HG03378 (cell line): ENCODE measurements around the gene BORCS8.
"Not testable (repeated sequence)": the region's sequence is repeated elsewhere in the genome, so short reads cannot be mapped to it uniquely, and the experiment has no call there.

ENCODE experiments used
- ATAC-seq: cut with Tn5 transposase; IDR thresholded peaks from one replicate; pipeline ENCODE4 v1.9.1; 2021; ENCODE audit warnings: mild to moderate bottlenecking, moderate library complexity; ENCODE audit not compliant: unreplicated experiment

The BORCS8 gene

DNA sequence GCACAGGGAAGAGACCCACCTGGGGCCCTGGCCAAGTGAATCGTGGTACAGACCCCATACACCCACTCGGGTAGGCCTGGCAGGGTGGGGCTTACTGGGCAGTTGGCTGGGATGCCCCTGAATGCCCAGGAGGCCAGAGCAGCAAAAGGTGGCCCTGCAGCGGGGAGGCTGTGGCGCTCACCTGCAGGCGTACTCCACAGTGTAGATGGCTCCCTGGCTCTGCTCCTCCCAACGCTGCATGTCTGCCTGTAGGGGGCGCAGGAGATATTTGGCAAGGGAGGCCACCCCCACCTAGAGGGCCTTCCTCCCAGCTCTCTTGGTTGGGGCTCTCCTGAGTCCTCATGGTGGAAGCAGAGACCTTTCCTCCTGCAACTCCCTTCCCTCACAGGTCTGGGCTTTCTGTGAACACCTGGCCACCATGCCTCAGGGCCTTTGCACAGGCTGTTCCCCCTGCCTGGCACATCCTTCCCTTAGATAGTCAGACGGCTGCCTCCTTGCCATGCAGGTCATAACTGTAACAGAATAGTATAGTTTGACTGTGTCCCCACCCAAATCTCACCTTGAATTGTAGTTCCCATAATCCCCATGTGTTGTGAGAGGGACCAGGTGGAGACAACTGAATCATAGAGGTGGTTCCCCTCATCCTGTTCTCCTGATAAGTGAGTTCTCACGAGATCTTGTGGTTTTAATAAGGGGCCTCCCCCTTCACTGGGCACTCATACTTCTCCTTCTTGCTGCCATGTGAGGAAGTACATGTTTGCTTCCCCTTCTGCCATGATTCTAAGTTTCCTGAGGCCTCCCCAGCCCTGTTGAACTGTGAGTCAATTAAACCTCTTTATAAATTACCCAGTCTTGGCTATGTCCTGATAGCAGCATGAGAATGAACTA, 5.9 kb downstream of the BORCS8 start:
- ATAC-seq: no peak

DNA sequence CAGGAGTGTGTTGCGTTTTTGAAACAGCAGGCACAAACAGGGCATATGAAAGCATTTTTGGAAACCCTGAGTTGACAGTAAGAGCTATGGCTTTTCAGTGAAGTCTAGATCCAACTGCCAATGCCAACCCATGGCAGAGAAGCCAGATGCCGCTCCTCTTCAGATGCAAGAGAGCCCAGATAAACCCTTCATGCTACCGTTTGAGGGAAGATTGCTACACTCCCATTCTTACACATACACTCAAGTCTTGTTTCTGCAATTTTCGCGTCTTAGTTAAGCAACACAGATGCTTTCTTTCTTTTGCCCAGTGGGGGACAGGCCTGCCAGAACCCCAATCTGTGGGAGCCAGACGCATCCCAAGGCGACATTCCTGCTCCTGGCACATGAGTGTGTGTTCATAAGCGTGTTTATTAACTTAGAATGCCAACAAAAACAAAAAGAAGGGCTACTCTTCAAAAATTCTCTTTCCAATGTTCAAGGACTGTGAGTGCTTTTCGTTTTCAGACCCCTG, 10.4 kb downstream of the BORCS8 start:
- ATAC-seq: no peak

DNA sequence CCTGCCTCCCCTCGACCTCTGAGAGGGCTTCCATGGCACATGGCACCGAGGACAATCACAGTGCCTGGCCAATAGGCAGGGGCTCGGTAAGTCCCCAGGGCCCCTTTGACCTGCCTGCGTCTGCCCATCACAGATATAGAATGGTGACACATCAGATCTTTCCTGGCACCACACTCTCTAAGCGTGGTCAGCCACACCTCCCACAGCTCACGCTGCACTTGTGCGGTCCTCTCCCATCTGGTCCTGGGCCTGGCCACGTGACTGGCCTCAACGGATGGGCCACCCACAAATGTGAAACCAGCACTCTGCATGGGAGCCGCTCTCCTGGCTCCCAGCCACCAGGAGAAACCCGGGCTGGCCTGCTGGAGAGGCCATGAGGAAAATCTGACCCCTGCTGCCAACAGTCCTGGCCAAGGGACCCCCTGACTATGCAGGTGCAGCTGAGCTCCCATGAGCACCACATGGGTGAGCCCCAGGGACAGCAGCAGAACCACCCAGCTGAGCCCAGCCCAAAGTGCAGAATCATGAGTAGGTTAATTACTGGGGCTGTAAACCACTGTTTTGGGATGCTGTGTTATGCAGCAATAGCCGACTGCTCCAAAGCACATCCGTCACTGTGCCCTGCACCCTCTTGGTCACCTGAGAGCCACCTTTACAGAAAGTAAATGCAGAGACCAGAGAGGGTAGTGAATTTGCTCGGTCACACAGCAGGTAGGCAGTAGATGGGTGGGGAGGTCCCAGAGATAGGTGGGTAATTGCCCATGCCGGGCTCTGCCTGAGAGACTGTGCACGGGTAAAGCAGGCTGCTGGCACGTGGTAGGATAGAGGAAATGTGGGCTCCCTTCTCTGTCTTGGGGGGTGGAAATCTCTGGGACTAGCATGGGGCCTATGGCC, 12.2 kb downstream of the BORCS8 start:
- ATAC-seq: no peak

DNA sequence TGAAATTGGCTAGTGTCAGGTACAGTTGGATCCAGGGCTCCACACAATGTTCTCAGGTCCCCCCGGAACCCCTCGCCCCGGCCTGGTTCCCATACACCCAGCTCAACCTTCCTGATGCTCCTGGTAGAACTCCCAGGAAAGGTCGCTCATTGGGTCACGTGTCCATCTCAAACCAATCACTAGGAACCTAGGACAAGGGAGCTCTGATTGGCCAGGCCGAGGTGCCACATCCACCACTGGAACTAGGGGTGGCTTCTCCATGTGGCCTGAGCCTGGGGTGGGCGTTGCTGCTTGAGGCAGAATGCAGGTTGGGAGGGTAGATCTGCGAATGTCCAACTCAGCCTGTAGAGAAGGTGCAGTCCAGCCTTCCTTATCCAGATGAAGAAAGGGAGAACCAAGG, 15.0 kb downstream of the BORCS8 start:
- no peak for ATAC-seq

DNA sequence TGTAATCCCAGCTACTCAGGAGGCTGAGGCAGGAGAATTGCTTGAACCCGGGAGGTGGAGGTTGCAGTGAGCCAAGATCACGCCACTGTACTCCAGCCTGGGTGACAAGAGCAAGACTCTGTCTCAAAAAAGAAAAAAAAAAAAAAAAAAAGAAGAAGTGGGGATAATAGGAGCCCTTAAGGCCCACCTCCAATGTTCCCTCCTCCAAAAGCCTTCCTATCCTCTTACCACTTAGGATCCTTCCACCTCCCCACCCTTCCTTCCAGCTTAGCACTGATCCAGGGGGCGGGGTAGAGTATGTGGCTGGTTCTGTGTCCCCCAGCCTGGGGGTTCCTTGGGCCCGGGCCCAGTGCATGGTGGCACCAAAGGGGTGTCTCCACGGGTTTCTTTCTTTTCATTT, 18.7 kb downstream of the BORCS8 start:
- not testable (repeated sequence) for ATAC-seq

DNA sequence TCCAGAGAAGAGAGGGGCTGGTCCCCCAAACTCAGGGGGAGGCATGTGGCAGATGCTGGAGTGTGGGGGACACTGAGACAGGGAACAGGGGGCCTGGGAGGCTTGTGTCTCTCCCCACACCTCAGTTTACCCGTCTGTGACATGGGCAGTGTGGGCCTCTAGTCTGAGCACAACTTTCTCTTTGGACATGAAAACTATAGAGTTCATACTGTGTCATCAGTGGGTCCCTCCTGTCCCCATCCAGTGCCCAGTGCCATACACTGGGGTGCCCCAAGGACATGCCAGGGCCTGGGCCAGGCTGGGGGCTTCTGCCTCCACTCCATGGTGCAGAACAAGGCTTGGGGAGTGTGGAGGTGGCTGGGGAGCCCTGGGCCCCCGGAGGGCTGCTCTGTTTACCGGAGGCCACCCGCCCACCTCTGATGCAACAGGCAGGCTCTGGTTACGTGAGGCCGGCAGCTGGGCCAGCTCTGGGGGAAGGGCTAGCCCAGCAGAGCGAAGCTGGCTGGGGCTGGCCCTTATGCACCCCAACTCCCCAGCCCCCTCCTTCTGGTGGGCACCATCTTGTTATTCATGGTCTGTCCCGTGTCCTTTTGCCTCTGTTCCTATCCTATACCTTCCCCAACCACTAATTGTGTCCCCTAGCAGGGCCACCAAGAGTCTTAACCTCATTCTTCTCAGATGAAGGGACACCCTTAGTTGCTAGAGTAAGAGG, 20.0 kb downstream of the BORCS8 start:
- ATAC-seq: no peak

DNA sequence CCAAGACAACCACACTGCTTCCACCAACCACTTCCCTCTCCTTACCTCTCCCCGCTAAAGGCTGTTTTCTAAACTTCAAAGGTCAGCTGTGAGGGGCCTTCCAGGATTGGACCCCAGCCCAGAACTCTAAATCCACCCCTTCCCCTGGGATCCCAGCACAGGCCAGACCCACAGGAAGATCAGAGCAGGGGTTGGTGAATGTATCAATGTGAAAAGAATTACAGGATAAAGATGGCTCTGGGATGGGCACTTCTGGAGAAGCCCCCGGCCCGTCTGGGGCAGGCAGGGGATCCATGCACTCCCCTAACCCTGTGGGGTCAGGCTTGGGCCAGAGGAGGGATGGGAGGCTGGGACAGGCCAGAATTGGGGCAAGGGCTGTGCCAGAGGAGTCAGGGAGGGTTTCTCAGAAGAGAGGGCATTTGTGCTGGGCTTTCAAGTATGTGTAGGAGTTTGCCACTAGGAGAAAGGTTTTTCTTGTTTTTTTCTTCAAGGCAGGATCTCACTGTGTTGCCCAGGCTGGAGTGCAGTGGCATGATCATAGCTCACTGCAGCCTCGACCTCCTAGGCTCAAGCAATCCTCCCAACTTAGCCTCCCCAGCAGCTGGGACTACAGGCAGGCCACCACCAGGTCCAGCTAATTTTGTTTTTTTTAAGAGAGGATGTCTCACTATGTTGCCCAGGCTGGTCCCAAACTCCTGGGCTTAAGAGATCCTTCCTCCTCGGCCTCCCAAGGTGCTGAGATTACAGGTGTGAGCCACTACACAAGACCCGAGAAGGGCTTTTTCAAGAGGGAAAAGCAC, 20.9 kb downstream of the BORCS8 start:
- no peak for ATAC-seq

DNA sequence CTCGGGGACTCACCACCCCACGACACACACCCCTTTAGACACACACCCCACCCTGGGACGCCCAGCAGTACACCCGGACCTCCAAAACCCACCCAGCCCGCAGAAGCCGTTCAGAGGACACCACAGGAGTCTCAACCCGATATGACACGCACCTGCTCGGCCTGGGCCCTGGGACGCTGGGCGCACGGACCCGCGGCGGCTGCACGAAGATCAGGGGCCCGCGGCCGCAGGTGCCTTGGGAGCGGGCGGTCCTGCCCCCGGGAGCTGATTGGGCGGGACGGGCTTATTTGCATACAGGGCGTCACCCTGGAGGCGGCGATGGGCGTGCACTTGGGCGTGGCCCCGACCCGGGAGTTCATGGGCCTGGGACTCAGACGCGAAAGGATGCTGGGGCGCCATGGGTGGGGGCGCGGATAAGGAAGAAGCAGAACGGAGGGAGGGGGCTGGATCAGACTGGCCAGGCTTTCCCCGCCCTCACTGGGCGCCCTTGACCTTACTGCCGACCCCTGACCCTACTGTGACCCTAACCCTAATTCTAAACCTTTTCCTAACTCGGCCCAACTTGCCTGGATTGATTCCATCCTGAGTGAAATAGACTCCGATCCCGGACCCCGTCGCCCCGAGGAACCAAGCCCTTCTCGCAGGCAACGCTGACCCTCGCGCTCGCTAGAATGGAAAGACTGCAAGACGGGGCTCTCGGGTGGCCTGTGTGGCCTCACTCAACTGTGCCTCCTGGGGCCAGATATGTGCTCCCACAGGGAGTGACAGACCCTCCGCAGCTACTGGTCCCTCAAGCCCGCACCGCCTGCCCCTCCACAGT, 21.7 kb downstream of the BORCS8 start, which contains the start of gene MEF2B:
Gene MEF2B, minus strand, starts transcription at position 211 of the 820 bp plus-strand sequence. CDS start 19,528 bp downstream, outside the sequence.
- ATAC-seq: peak; percentile 61

DNA sequence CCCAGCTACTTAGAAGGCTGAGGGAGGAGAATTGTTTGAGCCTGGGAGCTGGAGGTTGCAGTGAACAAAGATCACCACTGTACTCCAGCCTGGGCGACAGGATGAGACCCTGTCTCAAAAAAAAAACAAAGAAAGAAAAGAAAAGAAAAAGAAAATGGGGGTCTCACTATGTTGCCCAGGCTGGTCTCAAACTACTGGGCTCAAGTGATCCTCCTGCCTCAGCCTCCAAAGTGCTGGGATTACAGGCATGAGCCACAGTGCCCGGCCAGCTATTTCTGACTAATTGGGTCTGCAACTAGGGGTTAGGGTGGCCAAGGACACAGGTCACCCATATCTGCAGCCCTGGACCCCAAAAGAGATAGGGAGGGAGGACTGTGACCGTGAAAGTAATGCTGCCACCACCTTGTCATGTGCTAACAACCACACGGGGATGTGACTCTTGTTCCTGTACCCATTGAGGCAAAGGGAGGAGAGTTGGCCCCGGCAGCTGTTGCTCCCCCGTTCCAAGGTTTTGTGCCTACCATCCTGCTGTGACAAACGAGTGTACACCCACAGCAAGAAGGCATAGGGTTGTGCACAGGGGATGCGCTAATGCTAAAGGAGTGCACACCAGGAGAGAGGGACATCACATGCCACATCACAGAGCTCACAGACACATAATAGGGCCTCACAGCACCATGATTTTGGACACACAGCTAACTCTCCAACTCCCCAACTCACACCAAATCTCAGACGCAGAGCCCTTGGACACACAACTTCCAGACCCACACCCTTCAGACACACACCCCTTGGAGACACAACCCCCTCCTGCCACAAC, 22.5 kb downstream of the BORCS8 start:
- no peak for ATAC-seq

DNA sequence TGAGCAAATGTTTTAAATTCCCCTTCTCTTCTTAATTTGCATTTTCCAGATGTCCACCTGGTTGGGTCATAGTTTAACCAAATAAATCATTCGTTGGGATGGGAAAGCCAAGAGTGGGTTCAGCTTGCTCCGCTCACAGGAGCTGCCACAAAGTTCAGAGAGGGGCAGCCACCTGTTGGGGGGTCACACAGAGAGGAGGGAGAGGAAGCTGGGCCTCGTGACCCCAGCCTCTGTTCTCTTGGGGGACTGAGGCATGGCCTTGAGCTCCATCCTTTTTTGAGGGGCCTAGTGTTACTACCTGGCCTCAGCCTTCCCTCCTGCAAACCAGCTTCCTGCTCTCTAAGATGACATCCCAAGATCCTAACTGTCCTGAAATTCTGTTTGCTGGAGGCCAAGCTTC, 24.3 kb downstream of the BORCS8 start:
- no peak for ATAC-seq

DNA sequence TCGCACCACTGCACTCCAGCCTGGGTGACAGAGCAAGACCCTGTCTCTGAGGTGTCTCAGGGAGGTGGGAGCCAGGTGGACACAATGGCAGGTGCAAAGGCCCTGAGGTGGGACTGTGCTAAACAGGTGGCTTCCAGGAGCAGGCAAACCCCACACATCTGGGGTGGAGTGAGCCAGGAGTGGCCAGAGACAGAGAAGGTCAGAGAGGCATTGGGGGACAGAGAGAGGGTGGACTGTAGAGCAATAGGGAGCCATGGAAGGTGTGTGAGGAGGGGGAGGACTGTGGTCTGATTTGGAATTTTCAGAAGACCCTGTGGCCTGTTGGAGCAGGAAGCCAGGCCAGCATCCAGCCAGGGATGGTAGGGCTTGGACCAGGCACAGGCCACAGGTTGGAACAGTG, 26.6 kb downstream of the BORCS8 start:
- ATAC-seq: no peak

DNA sequence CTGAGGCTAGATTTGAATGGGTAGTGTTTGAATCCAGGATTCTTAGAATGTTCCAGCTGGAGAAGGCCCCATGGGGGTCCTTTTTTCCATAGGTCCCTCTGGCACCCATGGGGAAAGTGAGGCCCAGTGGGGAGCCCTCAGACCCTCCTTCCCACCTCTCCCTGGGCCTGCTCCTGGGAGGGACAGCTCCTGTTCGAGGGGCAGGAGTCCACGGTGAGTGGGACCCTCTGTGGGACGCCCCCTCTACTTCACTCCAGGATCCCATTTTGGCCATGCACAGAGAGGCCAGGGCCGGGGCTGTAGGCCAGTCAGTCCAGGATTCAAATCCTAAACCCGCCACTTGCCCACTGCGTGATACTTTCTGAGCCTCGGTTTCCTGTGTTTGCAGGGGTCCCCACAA, 29.5 kb downstream of the BORCS8 start:
- no peak for ATAC-seq

DNA sequence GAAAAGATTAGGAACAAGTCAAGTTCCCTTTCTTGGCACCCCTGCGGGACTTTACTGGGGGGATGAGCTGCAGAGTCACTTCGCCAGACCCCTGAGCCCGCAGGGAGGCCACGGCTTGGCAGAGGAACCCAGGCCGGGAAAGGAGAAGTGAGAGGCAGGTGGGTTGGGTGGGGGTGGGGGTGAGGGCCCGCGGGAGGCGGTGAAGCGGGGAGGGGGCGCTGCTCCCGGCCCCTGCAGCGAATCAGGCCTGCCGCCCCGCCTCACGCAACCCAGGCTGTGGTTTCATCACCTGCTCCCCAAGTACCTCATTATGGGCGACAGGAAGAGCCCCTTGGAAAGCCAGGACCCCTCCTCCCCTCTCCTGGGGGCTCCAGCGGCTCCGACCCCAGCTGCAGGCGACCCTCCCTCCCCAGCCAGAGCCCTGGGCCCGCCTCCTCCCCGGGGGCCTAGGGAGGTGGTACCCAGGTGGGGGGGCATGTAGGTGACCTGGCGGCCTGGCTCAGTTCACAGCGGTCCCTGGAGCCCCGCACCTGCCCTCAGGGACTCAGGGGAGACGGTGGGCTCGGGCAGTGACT, 31.4 kb downstream of the BORCS8 start:
- no peak for ATAC-seq

DNA sequence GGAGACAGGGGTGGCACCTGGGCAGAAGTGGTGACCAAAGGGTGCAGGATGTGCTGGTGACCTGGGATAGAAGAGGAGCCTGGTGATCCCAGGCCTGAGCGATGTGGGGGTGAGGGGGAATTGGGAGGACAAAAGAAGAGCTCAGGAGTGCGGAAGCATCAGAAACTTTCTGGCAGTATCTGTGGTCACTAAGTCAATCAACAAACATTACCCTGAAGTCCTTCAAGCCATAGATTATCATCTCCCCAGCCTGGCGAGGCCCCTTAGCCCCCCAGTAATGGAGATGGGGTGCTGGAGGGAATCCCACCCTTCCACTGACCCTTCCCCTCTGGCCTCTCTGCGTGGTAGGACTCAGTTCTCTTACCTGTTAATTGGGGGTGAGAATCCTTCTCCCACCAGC, 32.4 kb downstream of the BORCS8 start:
- ATAC-seq: no peak

DNA sequence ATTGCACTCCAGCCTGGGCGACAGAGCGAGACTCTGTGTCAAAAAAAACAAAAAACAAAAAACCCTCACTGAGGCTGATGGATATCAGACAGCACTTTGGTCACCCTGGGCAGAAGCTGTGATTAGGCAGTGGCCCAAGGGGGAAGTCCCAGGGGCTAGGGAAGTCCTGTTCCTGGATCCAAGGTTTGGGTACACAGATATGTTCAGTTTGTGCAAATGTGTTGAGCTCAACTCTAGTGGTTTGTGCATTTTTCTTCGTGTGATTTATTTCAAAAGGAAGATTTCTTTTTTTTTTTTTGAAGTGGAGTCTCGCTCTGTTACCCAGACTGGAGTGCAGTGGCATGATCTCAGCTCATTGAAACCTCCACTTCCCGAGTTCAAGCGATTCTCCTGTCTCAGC, 34.1 kb downstream of the BORCS8 start:
- no peak for ATAC-seq

DNA sequence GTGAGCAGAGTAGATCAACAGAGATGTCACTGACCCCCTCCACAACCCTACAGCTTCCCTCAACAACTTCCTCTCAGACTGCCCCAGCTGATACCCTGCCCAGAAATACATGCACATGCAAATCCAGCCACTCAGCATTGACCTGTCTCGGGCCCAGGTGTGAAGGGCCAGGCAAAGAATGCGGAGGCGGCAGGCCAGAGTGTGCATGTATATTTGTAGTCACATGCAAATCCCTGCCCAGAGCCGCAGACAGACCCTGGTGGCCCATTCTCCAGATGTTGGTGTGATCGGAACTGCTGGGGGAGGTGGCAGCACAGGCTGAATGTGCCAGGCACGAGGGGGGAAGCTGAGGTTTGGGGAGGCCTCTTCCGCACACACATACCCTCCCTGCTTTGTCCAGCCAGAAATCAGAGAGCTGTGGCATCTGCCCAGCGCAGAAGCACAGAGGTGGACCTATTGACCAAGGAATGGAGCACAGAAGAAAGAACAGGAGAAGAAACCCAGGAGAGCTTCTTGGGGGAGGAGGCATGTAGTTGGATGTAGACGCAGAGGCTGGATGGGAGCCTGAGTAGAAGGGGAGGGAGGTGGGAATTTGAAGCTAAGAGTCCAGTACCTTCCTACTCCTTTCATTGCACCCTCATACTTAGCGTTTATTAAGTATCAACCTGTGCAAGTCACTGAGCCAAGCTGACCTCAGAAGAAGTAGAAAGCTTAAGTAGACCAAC, 36.3 kb downstream of the BORCS8 start:
- ATAC-seq: peak; percentile 72

DNA sequence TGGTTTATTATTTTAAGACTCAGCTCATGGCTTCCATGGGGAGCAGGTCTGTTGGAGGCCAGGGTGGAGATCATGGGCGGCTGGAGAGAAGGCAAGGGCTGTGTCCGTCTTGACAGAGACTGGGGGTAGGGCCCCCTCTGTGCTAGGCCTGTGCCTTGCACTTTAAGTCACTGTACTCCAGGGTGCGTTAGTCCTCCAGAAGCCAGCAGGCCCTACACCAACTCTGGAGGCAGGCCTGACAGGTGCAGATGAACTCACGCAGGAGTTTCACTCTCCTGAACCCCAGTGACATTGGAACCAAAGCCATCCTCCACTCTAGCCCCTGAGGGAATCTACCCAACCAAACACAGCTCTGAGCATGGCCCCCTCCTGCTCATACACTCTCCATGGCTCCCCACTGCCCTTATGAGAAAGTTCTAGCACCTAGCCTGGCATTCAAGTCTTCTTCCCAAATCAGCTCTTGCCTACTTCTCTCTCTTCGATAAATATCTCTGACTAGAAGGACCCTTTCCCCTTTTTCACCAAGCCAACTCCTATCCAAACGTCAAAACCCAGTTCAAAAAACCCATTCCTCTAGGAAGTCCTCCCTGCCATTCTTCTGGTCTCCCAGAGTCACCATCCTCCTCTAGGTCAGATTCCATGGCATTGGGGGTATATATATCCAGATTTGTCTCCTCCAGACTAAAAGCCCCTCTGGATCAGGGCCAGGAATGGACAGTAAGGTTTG, 37.0 kb downstream of the BORCS8 start:
- ATAC-seq: no peak
